KMS-11 (cell line): ENCODE data around the gene DUOX2.
A peak's percentile ranks its signal among the peaks of the same experiment; 100 is the strongest.
"Not testable (repeated sequence)": the region's sequence is repeated elsewhere in the genome, so short reads cannot be mapped to it uniquely, and the experiment has no call there.

Source experiments
- H2AFZ ChIP-seq: fragments of 200-600 bp; sonication (generic); 2 replicates; pipeline ENCODE4 v1.6.1; 2016; ENCODE audit warnings: antibody characterized with exemption, mixed run types, low read depth
- H3K27ac ChIP-seq: fragments of 200-600 bp; sonication (generic); 2 replicates; pipeline ENCODE4 v1.6.1; 2016; ENCODE audit warnings: mild to moderate bottlenecking, mixed run types
- H3K27me3 ChIP-seq: fragments of 200-600 bp; sonication (generic); 2 replicates; pipeline ENCODE4 v1.6.1; 2017; ENCODE audit warnings: mild to moderate bottlenecking, low read depth, mixed run types, moderate library complexity; ENCODE audit not compliant: insufficient read depth
- H3K36me3 ChIP-seq: fragments of 200-600 bp; sonication (generic); 2 replicates; pipeline ENCODE4 v1.6.1; 2017; ENCODE audit warnings: mild to moderate bottlenecking, mixed run types; ENCODE audit not compliant: insufficient read depth
- H3K4me1 ChIP-seq: fragments of 200-600 bp; sonication (generic); 2 replicates; pipeline ENCODE4 v1.6.1; 2016; ENCODE audit warnings: mild to moderate bottlenecking, low read depth, mixed run types; ENCODE audit not compliant: poor library complexity, severe bottlenecking
- H3K4me2 ChIP-seq: fragments of 200-600 bp; sonication (generic); 2 replicates; pipeline ENCODE4 v1.7.0; 2016; ENCODE audit warnings: mild to moderate bottlenecking, mixed run types
- H3K4me3 ChIP-seq: fragments of 200-600 bp; sonication (generic); IDR thresholded peaks from 2 replicates; pipeline ENCODE4 v1.6.1; 2017; ENCODE audit warnings: low read depth, low read length, mixed read lengths; ENCODE audit not compliant: insufficient read depth
- H3K79me2 ChIP-seq: fragments of 200-600 bp; sonication (generic); 2 replicates; pipeline ENCODE4 v1.6.1; 2016; ENCODE audit warnings: low read depth, mixed run types; ENCODE audit not compliant: insufficient read depth
- H3K9ac ChIP-seq: fragments of 200-600 bp; sonication (generic); 2 replicates; pipeline ENCODE4 v1.6.1; 2016; ENCODE audit warnings: mild to moderate bottlenecking, mixed run types
- H4K20me1 ChIP-seq: fragments of 200-600 bp; sonication (generic); 2 replicates; pipeline ENCODE4 v1.6.1; 2016; ENCODE audit warnings: mild to moderate bottlenecking, mixed run types; ENCODE audit not compliant: insufficient read depth
- TF ChIP-seq, protein P1 (sequence below): fragments of 200-600 bp; sonication (generic); conservative IDR thresholded peaks from 2 replicates; pipeline ENCODE4 v1.6.1; 2017; ENCODE audit warnings: low read depth, mild to moderate bottlenecking, antibody characterized with exemption, low read length, moderate library complexity, mixed read lengths

Gene DUOX2

DNA sequence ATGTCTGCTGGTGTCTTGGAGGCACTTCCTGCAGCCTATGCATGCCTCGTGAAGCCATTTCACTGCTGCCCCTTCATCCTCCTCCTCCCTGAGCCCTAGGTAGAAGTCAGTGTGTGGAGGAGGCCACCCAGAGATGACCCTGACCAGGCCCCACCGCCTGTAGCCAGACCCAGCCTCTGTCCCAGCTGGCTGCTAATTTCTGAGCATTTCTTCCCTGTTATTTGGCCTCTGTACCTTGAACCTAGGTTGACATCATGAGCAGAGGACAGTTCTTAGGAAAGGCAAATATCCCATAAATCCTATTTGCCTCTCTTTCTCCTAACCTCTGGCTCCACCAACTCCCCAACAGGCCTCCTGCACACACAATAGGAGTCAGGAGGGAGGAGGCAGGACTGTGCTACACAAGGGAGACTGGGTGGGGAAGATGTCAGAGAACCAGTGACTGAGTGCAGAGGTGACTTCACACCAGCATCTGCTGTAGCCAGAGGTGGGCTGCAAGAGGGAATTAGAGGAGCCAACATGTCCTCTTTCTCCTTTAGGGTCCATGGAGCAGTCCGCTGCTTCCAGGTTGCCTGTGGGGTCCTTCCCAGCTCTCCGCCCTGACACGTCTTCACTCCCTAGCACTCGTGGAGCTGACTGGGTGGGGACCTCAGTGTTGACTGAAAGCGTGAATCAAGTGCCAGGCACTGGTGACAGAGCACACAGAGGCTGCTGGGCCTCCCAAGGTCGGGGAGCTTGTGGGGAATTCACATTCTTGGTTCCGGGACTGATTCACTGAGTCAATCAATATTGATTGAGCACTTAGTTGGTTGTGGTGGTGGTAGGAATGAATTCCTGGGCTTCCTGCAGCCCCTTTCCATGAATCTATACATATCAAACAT is 38.3 kb downstream of the DUOX2 start:
- not testable (repeated sequence) for H3K79me2 ChIP-seq, H3K4me3 ChIP-seq, H3K36me3 ChIP-seq, H3K4me2 ChIP-seq, H3K4me1 ChIP-seq, H2AFZ ChIP-seq, H3K27me3 ChIP-seq, H4K20me1 ChIP-seq, H3K27ac ChIP-seq, H3K9ac ChIP-seq

DNA sequence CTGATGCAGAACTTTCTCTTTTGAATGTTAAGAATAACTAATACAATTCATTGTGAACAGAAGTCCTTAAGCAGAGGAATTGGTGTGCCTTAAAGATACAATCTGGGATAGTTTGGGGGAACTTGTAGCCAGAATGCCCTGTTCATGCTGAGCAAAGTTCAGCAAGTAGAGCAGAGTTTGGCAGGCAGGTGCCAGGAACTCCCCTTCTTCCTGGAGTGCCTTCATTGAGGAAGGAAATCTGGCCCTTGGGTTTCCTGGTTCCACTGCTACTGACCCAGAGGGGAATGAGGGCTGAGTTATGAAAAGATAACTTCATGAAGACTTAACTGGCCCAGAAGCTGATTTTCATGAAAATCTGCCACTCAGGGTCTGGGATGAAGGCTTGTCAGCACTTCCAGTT is 40.4 kb downstream of the DUOX2 start:
- not testable (repeated sequence) for H3K27me3 ChIP-seq, H3K36me3 ChIP-seq, H3K4me2 ChIP-seq, H4K20me1 ChIP-seq, H3K27ac ChIP-seq, H3K9ac ChIP-seq, H3K4me3 ChIP-seq, H2AFZ ChIP-seq, H3K79me2 ChIP-seq, H3K4me1 ChIP-seq

DNA sequence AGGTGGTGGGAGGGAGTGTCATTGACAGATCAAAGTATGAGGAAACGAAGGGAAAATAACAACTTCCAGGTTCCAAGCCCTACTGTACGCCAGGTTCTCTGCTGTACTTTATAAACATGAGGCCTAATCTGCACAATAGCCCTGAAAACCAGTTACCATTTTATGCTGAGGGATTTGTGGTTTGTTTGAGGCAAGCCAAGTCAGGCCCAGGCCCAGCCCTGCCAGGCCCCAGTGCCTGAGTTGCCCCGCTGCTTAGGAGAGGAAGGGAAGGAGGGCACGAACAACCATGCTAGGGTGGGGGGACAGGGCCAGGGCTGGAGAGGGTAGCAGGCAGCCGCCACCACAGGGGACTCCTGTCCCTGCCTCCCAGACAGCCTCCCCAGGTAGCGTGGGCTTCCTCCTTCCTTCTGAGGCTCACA is 44.0 kb downstream of the DUOX2 start:
- not testable (repeated sequence) for H3K4me3 ChIP-seq, H3K4me2 ChIP-seq, H3K36me3 ChIP-seq, H3K4me1 ChIP-seq, H3K27me3 ChIP-seq, H3K79me2 ChIP-seq, H4K20me1 ChIP-seq, H3K9ac ChIP-seq, H2AFZ ChIP-seq, H3K27ac ChIP-seq

DNA sequence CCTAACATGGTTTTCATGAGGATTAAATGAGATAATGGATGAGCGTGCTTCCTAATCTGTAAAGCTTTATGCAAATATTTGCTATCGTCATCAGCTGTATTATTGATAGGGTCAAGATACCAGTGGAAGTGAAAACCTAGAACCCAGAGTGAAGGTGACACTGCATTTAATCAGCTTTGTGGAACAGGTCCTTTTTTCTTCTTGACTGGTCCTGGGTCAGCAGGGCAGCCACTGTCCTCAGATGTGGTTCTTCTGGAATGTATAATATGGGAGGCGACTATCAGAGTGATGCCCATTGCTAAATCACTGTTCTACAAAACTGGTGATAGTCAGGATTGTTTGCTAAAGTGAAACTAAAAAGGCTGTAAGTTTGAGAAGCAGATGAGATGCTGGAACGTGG is 49.6 kb downstream of the DUOX2 start:
- Histone ChIP-seq H3K4me1 (peaks cover 37% of the 10 kb centered on the region), H3K79me2 (no peaks in the 10 kb centered on the region), H3K9ac (no peak overlapping the region), H3K36me3 (no peaks in the 10 kb centered on the region), H2AFZ (no peak overlapping the region), H3K4me2 (peak overlapping the region; percentile 6; the same call in 1 of the 2 replicates), H3K4me3 (no peak overlapping the region), H4K20me1 (no peaks in the 10 kb centered on the region), H3K27ac (peak overlapping the region; percentile 49), H3K27me3 (no peaks in the 10 kb centered on the region)
- TF ChIP-seq, protein P1, sequence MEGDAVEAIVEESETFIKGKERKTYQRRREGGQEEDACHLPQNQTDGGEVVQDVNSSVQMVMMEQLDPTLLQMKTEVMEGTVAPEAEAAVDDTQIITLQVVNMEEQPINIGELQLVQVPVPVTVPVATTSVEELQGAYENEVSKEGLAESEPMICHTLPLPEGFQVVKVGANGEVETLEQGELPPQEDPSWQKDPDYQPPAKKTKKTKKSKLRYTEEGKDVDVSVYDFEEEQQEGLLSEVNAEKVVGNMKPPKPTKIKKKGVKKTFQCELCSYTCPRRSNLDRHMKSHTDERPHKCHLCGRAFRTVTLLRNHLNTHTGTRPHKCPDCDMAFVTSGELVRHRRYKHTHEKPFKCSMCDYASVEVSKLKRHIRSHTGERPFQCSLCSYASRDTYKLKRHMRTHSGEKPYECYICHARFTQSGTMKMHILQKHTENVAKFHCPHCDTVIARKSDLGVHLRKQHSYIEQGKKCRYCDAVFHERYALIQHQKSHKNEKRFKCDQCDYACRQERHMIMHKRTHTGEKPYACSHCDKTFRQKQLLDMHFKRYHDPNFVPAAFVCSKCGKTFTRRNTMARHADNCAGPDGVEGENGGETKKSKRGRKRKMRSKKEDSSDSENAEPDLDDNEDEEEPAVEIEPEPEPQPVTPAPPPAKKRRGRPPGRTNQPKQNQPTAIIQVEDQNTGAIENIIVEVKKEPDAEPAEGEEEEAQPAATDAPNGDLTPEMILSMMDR = no peak

DNA sequence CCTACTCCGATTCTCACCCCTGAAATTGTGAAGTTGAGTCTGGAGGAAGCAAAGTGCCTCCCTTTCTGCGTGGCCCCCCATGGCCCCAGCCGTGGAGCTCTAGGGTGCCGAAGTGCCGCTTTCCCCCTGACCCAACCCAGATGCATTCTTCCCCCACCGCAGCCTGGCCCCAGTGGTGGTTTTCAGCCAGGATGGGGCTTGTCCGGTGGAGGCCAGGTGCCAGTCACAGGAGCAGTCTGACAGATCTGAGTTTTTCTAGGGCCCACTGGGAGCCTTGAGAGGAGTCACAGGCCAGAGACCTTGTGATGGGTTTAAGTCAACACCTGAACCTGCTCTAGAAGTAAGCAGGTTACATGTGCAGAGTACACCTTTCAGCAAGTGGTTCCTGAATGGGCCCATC is 51.7 kb downstream of the DUOX2 start:
- peak overlapping the region; percentile 56; the same call in 1 of the 2 replicates for H3K4me2 ChIP-seq
- H3K27me3 ChIP-seq, H3K79me2 ChIP-seq, H3K4me3 ChIP-seq, H3K36me3 ChIP-seq, H2AFZ ChIP-seq, H4K20me1 ChIP-seq: not testable (repeated sequence)
- peak overlapping the region; percentile 81; the same call in 1 of the 2 replicates for H3K27ac ChIP-seq
- 0 out of 2 replicates have a peak overlapping the region, but pooled peaks have one; percentile 43 for H3K9ac ChIP-seq
- peaks cover 41% of the 10 kb centered on the region for H3K4me1 ChIP-seq

DNA sequence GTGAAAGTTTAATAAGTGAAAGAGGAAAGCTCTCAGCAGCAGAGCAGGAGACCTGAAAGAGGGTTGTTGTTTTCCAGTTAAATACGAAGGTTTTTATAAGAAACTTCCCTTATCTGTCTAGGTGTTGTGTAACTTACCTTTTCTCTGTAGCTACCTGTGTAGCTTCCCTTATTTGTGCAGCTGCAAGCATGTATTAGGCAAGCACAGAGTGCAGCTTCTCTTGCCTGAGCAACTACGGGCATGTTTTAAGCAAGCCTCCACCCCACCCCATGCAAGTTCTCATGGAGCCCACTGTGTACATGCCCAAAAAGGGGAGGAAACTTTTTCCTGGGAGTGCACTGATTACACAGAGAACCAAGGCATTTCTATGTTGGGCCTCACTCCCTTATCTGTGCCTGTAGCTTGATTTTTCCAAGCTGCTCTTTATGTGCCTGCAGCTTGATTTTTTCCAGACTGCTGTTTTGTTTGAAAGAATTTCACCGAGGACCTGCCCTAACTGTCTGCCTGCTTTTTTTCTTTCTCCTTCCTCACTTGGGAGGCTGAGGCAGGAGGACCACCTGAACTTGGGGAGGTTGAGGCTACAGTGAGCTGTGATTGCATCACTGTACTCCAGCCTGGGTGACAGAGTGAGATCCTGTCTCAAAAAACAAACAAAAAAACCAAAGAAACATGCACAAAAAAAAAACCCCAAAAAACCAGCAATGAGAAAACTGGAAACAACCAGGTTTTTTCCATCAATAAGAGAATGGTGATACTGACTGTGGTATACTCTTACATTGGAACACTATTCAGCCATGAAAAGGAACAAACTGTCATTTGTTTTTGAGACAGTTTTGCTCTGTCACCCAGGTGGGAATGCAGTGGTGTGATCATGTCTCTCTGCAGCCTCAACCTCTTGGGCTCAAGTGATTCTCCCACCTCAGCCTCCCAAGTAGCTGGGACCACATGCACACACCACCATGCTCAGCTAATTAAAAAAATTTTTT is 55.0 kb downstream of the DUOX2 start:
- H3K9ac ChIP-seq, H3K79me2 ChIP-seq, H4K20me1 ChIP-seq, H3K4me2 ChIP-seq, H3K4me3 ChIP-seq, H3K27me3 ChIP-seq, H3K36me3 ChIP-seq, H2AFZ ChIP-seq: not testable (repeated sequence)
- H3K27ac ChIP-seq = peak overlapping the region; percentile 11; the same call in 1 of the 2 replicates
- peaks cover 32% of the 10 kb centered on the region for H3K4me1 ChIP-seq

DNA sequence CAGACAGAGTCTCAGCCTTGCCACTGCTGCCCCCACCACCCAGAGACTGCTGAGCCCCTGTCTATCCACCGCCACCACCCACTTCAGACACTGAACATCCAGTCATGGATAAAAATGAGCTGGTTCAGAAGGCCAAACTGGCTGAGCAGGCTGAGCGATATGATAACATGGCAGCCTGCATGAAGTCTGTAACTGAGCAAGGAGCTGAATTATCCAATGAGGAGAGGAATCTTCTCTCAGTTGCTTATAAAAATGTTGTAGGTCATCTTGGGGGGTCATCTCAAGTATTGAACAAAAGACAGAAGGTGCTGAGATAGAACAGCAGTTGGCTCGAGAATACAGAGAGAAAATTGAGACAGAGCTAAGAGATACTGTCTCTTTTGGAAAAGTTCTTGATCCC is 61.3 kb downstream of the DUOX2 start:
- not testable (repeated sequence) for H3K36me3 ChIP-seq, H2AFZ ChIP-seq

More for the DNA sequence above, 61.3 kb downstream of the DUOX2 start:
- H4K20me1 ChIP-seq, H3K4me3 ChIP-seq, H3K9ac ChIP-seq, H3K79me2 ChIP-seq, H3K4me1 ChIP-seq, H3K27me3 ChIP-seq, H3K4me2 ChIP-seq, H3K27ac ChIP-seq: not testable (repeated sequence)
